ENCODE data around the gene SF3A2. TPM values are rescaled to one million over a fixed set of nuclear protein-coding genes. Genes with fewer than 3 reads are reported as not detected.

SF3A2 gene
- polyA plus RNA-seq, 1 donor from 2014 or later = 14.4 TPM

- Histone ChIP-seq H3K79me2 (replicated peaks; ENCODE audit: insufficient read depth, low read length) (no peaks in the 10 kb centered on the region), H3K4me2 (ENCODE audit: low read length) (no peak overlapping the region), H3K36me3 (ENCODE audit: insufficient read depth, low read length) (no peaks in the 10 kb centered on the region), H3K9ac (ENCODE audit: low read length) (no peak overlapping the region), H3K4me3 (ENCODE audit: low read length) (no peak overlapping the region), H4K20me1 (ENCODE audit: insufficient read depth) (no peaks in the 10 kb centered on the region), H3K27me3 (ENCODE audit: insufficient read depth, low read depth, low read length) (peaks cover 26% of the 10 kb centered on the region), H2AFZ (ENCODE audit: low read depth, low read length) (no peak overlapping the region), H3K27ac (ENCODE audit: low read length) (no peak overlapping the region), H3F3A (ENCODE audit: insufficient read depth, low read length, poor library complexity, severe bottlenecking) (no peaks in the 10 kb centered on the region), H3K9me3 (ENCODE audit: low read length) (no peaks in the 10 kb centered on the region), H3K9me2 (ENCODE audit: insufficient read depth, low read length) (no peaks in the 10 kb centered on the region)
- TF ChIP-seq TAF1 (IDR thresholded peaks at IDR 0.05; ENCODE audit: low read depth) (no peak), POLR2AphosphoS5 (IDR thresholded peaks at IDR 0.05) (peak; percentile 33), SMC3 (conservative IDR thresholded peaks at IDR 0.05; ENCODE audit: poor library complexity) (no peak), EP300 (conservative IDR thresholded peaks at IDR 0.05; ENCODE audit: poor library complexity, severe bottlenecking) (no peak)
Observed at GRCh38 chr19:2294687-2295335, 58.2 kb downstream of the SF3A2 start.

DNA sequence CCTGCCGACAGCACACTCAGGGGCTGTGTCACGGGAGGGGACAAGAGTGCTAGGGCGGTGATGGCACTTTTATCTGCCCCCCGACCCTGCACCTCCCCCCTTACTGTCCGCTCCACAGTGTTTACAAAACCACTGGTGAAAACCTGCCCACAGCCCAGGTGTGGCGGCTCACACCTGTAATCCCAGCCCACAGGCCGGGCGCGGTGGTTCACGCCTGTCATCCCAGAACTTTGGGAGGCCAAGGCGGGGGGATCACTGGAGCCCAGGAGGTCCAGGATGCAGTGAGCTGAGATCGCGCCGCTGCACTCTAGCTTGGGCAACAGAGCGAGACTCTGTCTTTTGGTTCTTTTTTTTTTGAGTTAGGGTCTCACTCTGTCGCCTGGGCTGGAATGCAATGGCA lies 59.5 kb downstream of the SF3A2 start:
- no peak overlapping the region for H3K4me3 ChIP-seq (ENCODE audit: low read length)
- no peak overlapping the region for H3K9ac ChIP-seq (ENCODE audit: low read length)
- no peak overlapping the region for H2AFZ ChIP-seq (ENCODE audit: low read depth, low read length)
- H3K4me2 ChIP-seq (ENCODE audit: low read length) = no peak overlapping the region
- peaks cover 13% of the 10 kb centered on the region for H3K27me3 ChIP-seq (ENCODE audit: insufficient read depth, low read depth, low read length)
- H3F3A ChIP-seq (ENCODE audit: insufficient read depth, low read length, poor library complexity, severe bottlenecking) = no peaks in the 10 kb centered on the region
- no peak for TF ChIP-seq EZH2 (IDR thresholded peaks at IDR 0.05; ENCODE audit: borderline replicate concordance, insufficient read depth, low read length, poor library complexity, severe bottlenecking)
- TF ChIP-seq, protein P1, sequence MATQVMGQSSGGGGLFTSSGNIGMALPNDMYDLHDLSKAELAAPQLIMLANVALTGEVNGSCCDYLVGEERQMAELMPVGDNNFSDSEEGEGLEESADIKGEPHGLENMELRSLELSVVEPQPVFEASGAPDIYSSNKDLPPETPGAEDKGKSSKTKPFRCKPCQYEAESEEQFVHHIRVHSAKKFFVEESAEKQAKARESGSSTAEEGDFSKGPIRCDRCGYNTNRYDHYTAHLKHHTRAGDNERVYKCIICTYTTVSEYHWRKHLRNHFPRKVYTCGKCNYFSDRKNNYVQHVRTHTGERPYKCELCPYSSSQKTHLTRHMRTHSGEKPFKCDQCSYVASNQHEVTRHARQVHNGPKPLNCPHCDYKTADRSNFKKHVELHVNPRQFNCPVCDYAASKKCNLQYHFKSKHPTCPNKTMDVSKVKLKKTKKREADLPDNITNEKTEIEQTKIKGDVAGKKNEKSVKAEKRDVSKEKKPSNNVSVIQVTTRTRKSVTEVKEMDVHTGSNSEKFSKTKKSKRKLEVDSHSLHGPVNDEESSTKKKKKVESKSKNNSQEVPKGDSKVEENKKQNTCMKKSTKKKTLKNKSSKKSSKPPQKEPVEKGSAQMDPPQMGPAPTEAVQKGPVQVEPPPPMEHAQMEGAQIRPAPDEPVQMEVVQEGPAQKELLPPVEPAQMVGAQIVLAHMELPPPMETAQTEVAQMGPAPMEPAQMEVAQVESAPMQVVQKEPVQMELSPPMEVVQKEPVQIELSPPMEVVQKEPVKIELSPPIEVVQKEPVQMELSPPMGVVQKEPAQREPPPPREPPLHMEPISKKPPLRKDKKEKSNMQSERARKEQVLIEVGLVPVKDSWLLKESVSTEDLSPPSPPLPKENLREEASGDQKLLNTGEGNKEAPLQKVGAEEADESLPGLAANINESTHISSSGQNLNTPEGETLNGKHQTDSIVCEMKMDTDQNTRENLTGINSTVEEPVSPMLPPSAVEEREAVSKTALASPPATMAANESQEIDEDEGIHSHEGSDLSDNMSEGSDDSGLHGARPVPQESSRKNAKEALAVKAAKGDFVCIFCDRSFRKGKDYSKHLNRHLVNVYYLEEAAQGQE (IDR thresholded peaks at IDR 0.05; ENCODE audit: borderline replicate concordance) = no peak
- no peak for TF ChIP-seq POLR2AphosphoS5 (IDR thresholded peaks at IDR 0.05)
- no peak for TF ChIP-seq TAF1 (IDR thresholded peaks at IDR 0.05; ENCODE audit: low read depth)
- H3K27ac ChIP-seq (ENCODE audit: low read length) = no peak overlapping the region
- no peaks in the 10 kb centered on the region for H3K9me3 ChIP-seq (ENCODE audit: low read length)
- H3K79me2 ChIP-seq (replicated peaks; ENCODE audit: insufficient read depth, low read length) = no peaks in the 10 kb centered on the region
- no peaks in the 10 kb centered on the region for H3K9me2 ChIP-seq (ENCODE audit: insufficient read depth, low read length)
- H3K36me3 ChIP-seq (ENCODE audit: insufficient read depth, low read length) = no peaks in the 10 kb centered on the region
- no peaks in the 10 kb centered on the region for H4K20me1 ChIP-seq (ENCODE audit: insufficient read depth)

Small RNA genes within 50 kb of the gene (small RNA-seq; reads per million reads assigned to genes)
- 0.33 to 4.4 (median 1.8) reads per million in 3 experiments for gene MIR1227

Other genes starting within 250 kb of the SF3A2 start
- gene BTBD2, start 221.1 kb upstream of the SF3A2 start, polyA plus RNA-seq = 46.1 and 57.6 TPM in 2 replicates
- 27.6 and 37.6 TPM in 2 replicates for gene MKNK2, start 185.6 kb upstream of the SF3A2 start, polyA plus RNA-seq
- gene MOB3A, start 140.5 kb upstream of the SF3A2 start, polyA plus RNA-seq = 5.8 and 8.3 TPM in 2 replicates
- gene IZUMO4, start 139.9 kb upstream of the SF3A2 start, polyA plus RNA-seq = 39.3 and 45.8 TPM in 2 replicates
- gene AP3D1, start 85.3 kb upstream of the SF3A2 start, polyA plus RNA-seq = 60.7 and 88.2 TPM in 2 replicates
- 8.5 and 10.7 TPM in 2 replicates for gene DOT1L, start 72.9 kb upstream of the SF3A2 start, polyA plus RNA-seq
- 219 and 254 TPM in 2 replicates for gene PLEKHJ1, start 495 bp upstream of the SF3A2 start, polyA plus RNA-seq
- gene AMH, start 12.5 kb downstream of the SF3A2 start, polyA plus RNA-seq = 57.5 and 71.5 TPM in 2 replicates
- gene JSRP1, start 19.6 kb downstream of the SF3A2 start, polyA plus RNA-seq = 1.3 and 1.4 TPM in 2 replicates
- not detected in 2 replicates for gene PEAK3, start 45.4 kb downstream of the SF3A2 start, polyA plus RNA-seq
- 1.2 and 2.7 TPM in 2 replicates for gene LINGO3, start 71.3 kb downstream of the SF3A2 start, polyA plus RNA-seq
- gene LSM7, start 91.8 kb downstream of the SF3A2 start, polyA plus RNA-seq = 520 and 550 TPM in 2 replicates
- 68.7 and 86.8 TPM in 2 replicates for gene SPPL2B, start 91.9 kb downstream of the SF3A2 start, polyA plus RNA-seq
- not detected in 2 replicates for gene TMPRSS9, start 123.4 kb downstream of the SF3A2 start, polyA plus RNA-seq
- gene TIMM13, start 190.8 kb downstream of the SF3A2 start, polyA plus RNA-seq = 61.0 and 73.0 TPM in 2 replicates
- 44.1 and 48.8 TPM in 2 replicates for gene LMNB2, start 220.1 kb downstream of the SF3A2 start, polyA plus RNA-seq
- gene GADD45B, start 239.3 kb downstream of the SF3A2 start, polyA plus RNA-seq = 0.44 TPM in 1 of 2 replicates, not detected in the other

Measured in neural cell (in vitro differentiated cells).